IMR-90 (cell line): ENCODE results near the gene CRYGC. TPM values are rescaled to one million over a fixed set of nuclear protein-coding genes. Genes with fewer than 3 reads are reported as not detected.

Source experiments
- ATAC-seq: fragments of 200-7000 bp; cut with Tn5 transposase; 2 replicates; pipeline ENCODE4 v1.9.1; 2020; ENCODE audit warnings: low read depth, mild to moderate bottlenecking, moderate library complexity
- BruUV-seq: library from RNA; stranded (reverse); fragments of 400-500 nt; replicated peaks from 2 replicates; lab custom pipeline; 2021; lab: Mats Ljungman, UMichigan
- CTCF ChIA-PET: fragments of 300-600 bp; formaldehyde crosslinking; extraction: SDS; loops from one replicate; lab custom pipeline; 2021; ENCODE audit warnings: antibody characterized with exemption; lab: Yijun Ruan, JAX
- POLR2A ChIA-PET: fragments of 300-600 bp; sonication (Branson Sonifier 250); formaldehyde crosslinking; loops from one replicate; lab custom pipeline; 2022; ENCODE audit warnings: antibody characterized with exemption; ENCODE audit not compliant: unreplicated experiment; lab: Charles Lee
- DNase-seq: peaks from one replicate; pipeline ENCODE4 v3.0.0; 2013
- H2AFZ ChIP-seq: replicated peaks from 2 replicates; pipeline ENCODE3; 2013; ENCODE audit warnings: low read length, mild to moderate bottlenecking; ENCODE audit not compliant: poor library complexity
- H2AK5ac ChIP-seq: 2 replicates; pipeline ENCODE4 v1.6.1; 2013; ENCODE audit warnings: low read depth, low read length, inconsistent platforms
- H2AK9ac ChIP-seq: replicated peaks from 2 replicates; pipeline ENCODE3; 2013; ENCODE audit warnings: mild to moderate bottlenecking, low read depth, low read length, moderate library complexity; ENCODE audit not compliant: poor library complexity
- H2BK120ac ChIP-seq: 2 replicates; pipeline ENCODE4 v1.6.1; 2013; ENCODE audit warnings: low read depth, low read length, inconsistent platforms
- H2BK15ac ChIP-seq: 3 replicates; pipeline ENCODE4 v1.6.1; 2013; ENCODE audit warnings: low read depth, low read length, inconsistent platforms
- H2BK20ac ChIP-seq: 2 replicates; pipeline ENCODE4 v1.6.1; 2013; ENCODE audit warnings: low read depth, mild to moderate bottlenecking, inconsistent platforms, low read length, moderate library complexity
- H2BK5ac ChIP-seq: 2 replicates; pipeline ENCODE4 v1.6.1; 2013; ENCODE audit warnings: mild to moderate bottlenecking, low read depth, low read length, inconsistent platforms; ENCODE audit not compliant: poor library complexity, severe bottlenecking
- H3K14ac ChIP-seq: replicated peaks from 2 replicates; pipeline ENCODE4 v1.6.1; 2013; ENCODE audit warnings: low read depth, low read length, inconsistent platforms
- H3K18ac ChIP-seq: 2 replicates; pipeline ENCODE4 v1.6.1; 2013; ENCODE audit warnings: low read depth, low read length, control low read depth
- H3K23ac ChIP-seq: 2 replicates; pipeline ENCODE4 v1.6.1; 2013; ENCODE audit warnings: low read depth, low read length, inconsistent platforms
- H3K27ac ChIP-seq: 2 replicates; pipeline ENCODE4 v1.5.1; 2013; ENCODE audit warnings: mild to moderate bottlenecking, control low read depth, low read length; ENCODE audit not compliant: insufficient read depth
- H3K27me3 ChIP-seq: 2 replicates; pipeline ENCODE4 v1.6.1; 2013; ENCODE audit warnings: low read length; ENCODE audit not compliant: control insufficient read depth, insufficient read depth
- H3K36me3 ChIP-seq: 2 replicates; pipeline ENCODE4 v1.6.1; 2013; ENCODE audit warnings: low read length, mixed read lengths; ENCODE audit not compliant: control insufficient read depth, insufficient read depth
- H3K4ac ChIP-seq: 2 replicates; pipeline ENCODE4 v1.6.1; 2013; ENCODE audit warnings: low read depth, low read length, inconsistent platforms
- H3K4me1 ChIP-seq: 2 replicates; pipeline ENCODE4 v1.6.1; 2013; ENCODE audit warnings: low read length, mixed read lengths; ENCODE audit not compliant: control insufficient read depth, insufficient read depth
- H3K4me2 ChIP-seq: 2 replicates; pipeline ENCODE4 v1.6.1; 2013; ENCODE audit warnings: low read depth, mild to moderate bottlenecking, control low read depth, low read length, moderate library complexity
- H3K4me3 ChIP-seq: 2 replicates; pipeline ENCODE4 v1.5.1; 2013; ENCODE audit warnings: low read depth, mild to moderate bottlenecking, control low read depth, low read length, moderate library complexity; ENCODE audit not compliant: insufficient read depth
- H3K56ac ChIP-seq: 2 replicates; pipeline ENCODE4 v1.6.1; 2013; ENCODE audit warnings: low read length, inconsistent platforms; ENCODE audit not compliant: insufficient read depth; ENCODE audit errors: extremely low read depth
- H3K79me1 ChIP-seq, 2 experiments: 2 replicates each; pipeline ENCODE4 v1.6.1; 2013; ENCODE audit warnings: low read length in 2 of 2, inconsistent platforms in 1 of 2, low read depth in 1 of 2
- H3K9ac ChIP-seq: 2 replicates; pipeline ENCODE4 v1.6.1; 2013; ENCODE audit warnings: low read depth, low read length, control low read depth
- H3K9me1 ChIP-seq: 2 replicates; pipeline ENCODE4 v1.6.1; 2013; ENCODE audit warnings: low read length, inconsistent platforms; ENCODE audit not compliant: insufficient read depth
- H3K9me3 ChIP-seq: 2 replicates; pipeline ENCODE4 v1.6.1; 2013; ENCODE audit warnings: low read length; ENCODE audit not compliant: control insufficient read depth, insufficient read depth
- H4K20me1 ChIP-seq: 2 replicates; pipeline ENCODE4 v1.6.1; 2013; ENCODE audit warnings: low read length, inconsistent platforms; ENCODE audit not compliant: insufficient read depth
- H4K5ac ChIP-seq: 2 replicates; pipeline ENCODE4 v1.6.1; 2013; ENCODE audit warnings: mild to moderate bottlenecking, low read depth, low read length, control low read depth
- H4K8ac ChIP-seq, 2 experiments: 2 replicates each; pipeline ENCODE4 v1.6.1; 2013; ENCODE audit warnings: low read depth in 2 of 2, low read length in 2 of 2, control low read depth in 1 of 2, inconsistent platforms in 1 of 2
- H4K91ac ChIP-seq: 2 replicates; pipeline ENCODE4 v1.6.1; 2013; ENCODE audit warnings: low read depth, low read length, inconsistent platforms; ENCODE audit not compliant: insufficient read depth
- CTCF ChIP-seq: conservative IDR thresholded peaks from 2 replicates; pipeline ENCODE4 v1.5.1; 2012; ENCODE audit warnings: mild to moderate bottlenecking, low read depth, low read length, improper control_type of control experiment
- ELK1 ChIP-seq: fragments of 150-350 bp; IDR thresholded peaks from 2 replicates; pipeline ENCODE4 v1.6.1; 2016; ENCODE audit warnings: low read depth, mild to moderate bottlenecking, low read length, moderate library complexity, borderline replicate concordance
- NFE2L2 ChIP-seq: fragments of 150-350 bp; IDR thresholded peaks from 2 replicates; pipeline ENCODE4 v1.6.1; 2016; ENCODE audit warnings: low read depth, mild to moderate bottlenecking, low read length
- POLR2A ChIP-seq: IDR thresholded peaks from 2 replicates; pipeline ENCODE4 v1.6.1; 2012; ENCODE audit warnings: mild to moderate bottlenecking, low read depth, low read length
- RAD21 ChIP-seq: IDR thresholded peaks from 2 replicates; pipeline ENCODE4 v1.6.1; 2012; ENCODE audit warnings: low read length, improper control_type of control experiment
- WGBS, 2 experiments: methylation state at CpG; one replicate each; pipeline versions ENCODE4 v1.1.5 to v1.1.7; 2013; ENCODE audit warnings: missing lambda C conversion rate in 2 of 2; ENCODE audit not compliant: insufficient read length in 1 of 2; ENCODE audit errors: extremely low coverage in 2 of 2; 5-methylcytosine and 5-hydroxymethylcytosine counted together
- dilution Hi-C: fragments of 300-500 bp; cut with HindIII; formaldehyde crosslinking; loops from one replicate; pipeline ENCODE4 v1.14.3; 2018; ENCODE audit warnings: low sequenced_read_pairs; ENCODE audit not compliant: unreplicated experiment
- in situ Hi-C: fragments of 300-500 bp; cut with MboI; formaldehyde crosslinking; loops from 3 replicates; pipeline ENCODE4 v1.14.3; 2019; ENCODE audit warnings: low sequenced_read_pairs, inconsistent platforms, mixed read lengths
- intact Hi-C: fragments of 100-400 bp; cut with micrococcal nuclease; formaldehyde crosslinking; loops from 2 replicates; pipeline ENCODE4 v1.10.0; 2022
- polyA plus RNA-seq, 3 experiments: library from polyadenylated mRNA; depleted of rRNA; stranded (reverse); fragments of >200 nt; gene quantifications; 2 replicates each; pipeline ENCODE4 v1.2.3, GENCODE V29; 2012; ENCODE audit warnings: low replicate concordance in 1 of 3
- total RNA-seq: library from RNA; depleted of rRNA; stranded (reverse); fragments of >200 nt; gene quantifications from 2 replicates; pipeline ENCODE4 v1.2.3, GENCODE V29; 2012

CRYGC gene
- total and polyA plus RNA-seq, 2 of the 4 experiments (the other 2 are of a cell fraction): not detected

- H4K5ac ChIP-seq: no peak overlapping the region
- H3K23ac ChIP-seq: no peak overlapping the region
- peaks cover 5% of the 10 kb centered on the region for H3K27me3 ChIP-seq
- no peak overlapping the region for H3K9ac ChIP-seq
- POLR2A ChIA-PET: no interaction called here
- intact Hi-C loops (loop anchor here (1.0 kb wide), 1 partner anchor 153 kb away; the partner anchor contains the start of gene IDH1), in situ Hi-C loops (no loop called here), dilution Hi-C loops (no loop called here)
- no peaks in the 10 kb centered on the region for H3K9me1 ChIP-seq
- H3K9me3 ChIP-seq: no peaks in the 10 kb centered on the region
- H3K79me1 ChIP-seq: no peaks in the 10 kb centered on the region
- no peak overlapping the region for H4K91ac ChIP-seq
- no peak overlapping the region for H3K27ac ChIP-seq
- no peak overlapping the region for H2BK15ac ChIP-seq
- no peak overlapping the region for H2AK5ac ChIP-seq
- 37% methylated on average over 3 of the region's 10 CpGs; no CpG with 5 or more reads in 1 of the 2 experiments for WGBS, 2 experiments
- no peak overlapping the region for H3K14ac ChIP-seq
- no peak overlapping the region for H4K8ac ChIP-seq
- CTCF ChIA-PET: interaction anchor here (1.1 kb wide), 1 partner anchor 9 kb away, joined by 4 read pairs; no protein-coding TSS in a partner anchor
- H4K20me1 ChIP-seq: no peaks in the 10 kb centered on the region
- H2BK120ac ChIP-seq: no peak overlapping the region
- TF ChIP-seq CTCF: 0 out of 2 replicates have a peak, but pooled peaks have one; percentile 27
- no peak for TF ChIP-seq POLR2A
- no peak for TF ChIP-seq NFE2L2
- TF ChIP-seq RAD21: no peak; the same call in 1 of the 2 replicates
- no peak for TF ChIP-seq ELK1
- no TSS peak for BruUV-seq
- no peak overlapping the region for H2BK5ac ChIP-seq
- no peaks in the 10 kb centered on the region for H3K4me1 ChIP-seq
- ATAC-seq: peak; percentile 79
- H3K4me2 ChIP-seq: no peak overlapping the region
- DNase-seq: peak; percentile 18
- H3K56ac ChIP-seq: no peak overlapping the region
- no peaks in the 10 kb centered on the region for H3K36me3 ChIP-seq
- H3K4ac ChIP-seq: no peak overlapping the region
- no peak overlapping the region for H3K18ac ChIP-seq
- no peak overlapping the region for H2AK9ac ChIP-seq
- H2AFZ ChIP-seq: no peak overlapping the region
- H3K4me3 ChIP-seq: no peak overlapping the region
- no peak overlapping the region for H2BK20ac ChIP-seq
Observed at GRCh38 chr2:208101716-208102631, 27.7 kb downstream of the CRYGC start.
